Stimulated activated CD4-positive, alpha-beta T cell treated with anti-CD3 and anti-CD28 coated beads, TNF-alpha, amount 100 ng/mL, for 48 hours (primary cell): ENCODE data around the gene ETV1.

Experiments used
- DNase-seq, 3 donors: peaks; one replicate each; pipeline ENCODE4 v3.0.0-alpha.2; 2020; ENCODE audit warnings: low read depth in 3 of 3

ETV1 gene

GRCh38 chr7:13879994-13880686, 109.3 kb downstream of the ETV1 start:
- DNase-seq: no peak

GRCh38 chr7:13879143-13879542, 110.3 kb downstream of the ETV1 start:
- no peak for DNase-seq

GRCh38 chr7:13878154-13878553, 111.3 kb downstream of the ETV1 start:
- no peak for DNase-seq

GRCh38 chr7:13875496-13876074, 113.9 kb downstream of the ETV1 start:
- DNase-seq: no peak

GRCh38 chr7:13874783-13875182, 114.7 kb downstream of the ETV1 start:
- no peak for DNase-seq

GRCh38 chr7:13872709-13873108, 116.8 kb downstream of the ETV1 start:
- DNase-seq: no peak

GRCh38 chr7:13871008-13871407, 118.5 kb downstream of the ETV1 start:
- DNase-seq: no peak

GRCh38 chr7:13860734-13861133, 128.7 kb downstream of the ETV1 start:
- DNase-seq: no peak

GRCh38 chr7:13856012-13856411, 133.5 kb downstream of the ETV1 start:
- DNase-seq: no peak

GRCh38 chr7:13852281-13852968, 137.0 kb downstream of the ETV1 start:
- DNase-seq: no peak

- no peak for DNase-seq
These were observed 137.7 kb downstream of the ETV1 start for GRCh38 chr7:13851736-13852135.

- DNase-seq: peak; percentile 3 to 26 (median 3)
These were observed 139.2 kb downstream of the ETV1 start for GRCh38 chr7:13850185-13850752.

GRCh38 chr7:13849163-13849892, 140.1 kb downstream of the ETV1 start:
- no peak for DNase-seq

- no peak for DNase-seq
These were observed 140.8 kb downstream of the ETV1 start for GRCh38 chr7:13848681-13849131.

- DNase-seq: no peak
These were observed 143.1 kb downstream of the ETV1 start for GRCh38 chr7:13846386-13846785.

- DNase-seq: no peak
These were observed 143.9 kb downstream of the ETV1 start for GRCh38 chr7:13845601-13846000.

GRCh38 chr7:13844954-13845353, 144.5 kb downstream of the ETV1 start:
- DNase-seq: no peak

GRCh38 chr7:13841284-13841683, 148.2 kb downstream of the ETV1 start:
- no peak for DNase-seq
